HTERT RPE-1 (cell line): ENCODE data around the gene FCSK.

Source experiments
- in situ Hi-C: fragments of 300-500 bp; cut with MboI; formaldehyde crosslinking; loops from 4 replicates; pipeline ENCODE4 v1.14.3; 2020; ENCODE audit warnings: low sequenced_read_pairs

Gene FCSK

GRCh38 chr16:70476272-70477020, 22.1 kb downstream of the FCSK start:
- in situ Hi-C loops, result no loop called here

- in situ Hi-C loops, result no loop called here
These were observed 23.8 kb downstream of the FCSK start for GRCh38 chr16:70478169-70478568.

- in situ Hi-C loops, result no loop called here
These were observed 24.5 kb downstream of the FCSK start for GRCh38 chr16:70478912-70479341.

GRCh38 chr16:70480127-70481105, 26.0 kb downstream of the FCSK start:
- in situ Hi-C loops, result no loop called here

- in situ Hi-C loops, result no loop called here
These were observed 27.6 kb downstream of the FCSK start for GRCh38 chr16:70481929-70482536.

GRCh38 chr16:70482624-70483023, 28.2 kb downstream of the FCSK start:
- in situ Hi-C loops, result no loop called here

- in situ Hi-C loops, result no loop called here
These were observed 29.0 kb downstream of the FCSK start for GRCh38 chr16:70483426-70483825.

- in situ Hi-C loops, result no loop called here
These were observed 30.5 kb downstream of the FCSK start for GRCh38 chr16:70484867-70485266.

GRCh38 chr16:70490261-70490660, 35.9 kb downstream of the FCSK start:
- in situ Hi-C loops, result no loop called here

- in situ Hi-C loops, result no loop called here
These were observed 39.4 kb downstream of the FCSK start for GRCh38 chr16:70493802-70494201.

GRCh38 chr16:70494202-70494770, 39.9 kb downstream of the FCSK start:
- in situ Hi-C loops, result no loop called here

- in situ Hi-C loops, result no loop called here
These were observed 40.4 kb downstream of the FCSK start for GRCh38 chr16:70494777-70495176.

- in situ Hi-C loops, result no loop called here
These were observed 41.2 kb downstream of the FCSK start for GRCh38 chr16:70495425-70496182.

GRCh38 chr16:70496513-70496912, 42.1 kb downstream of the FCSK start:
- in situ Hi-C loops, result no loop called here

- in situ Hi-C loops, result no loop called here
These were observed 54.4 kb downstream of the FCSK start for GRCh38 chr16:70508752-70509151.

- in situ Hi-C loops, result no loop called here
These were observed 55.8 kb downstream of the FCSK start for GRCh38 chr16:70510216-70510615.

- in situ Hi-C loops, result no loop called here
These were observed 57.4 kb downstream of the FCSK start for GRCh38 chr16:70511833-70512232.

- in situ Hi-C loops, result no loop called here
These were observed 58.1 kb downstream of the FCSK start for GRCh38 chr16:70512456-70512855.

- in situ Hi-C loops, result no loop called here
These were observed 66.4 kb downstream of the FCSK start for GRCh38 chr16:70520612-70521297.
